H9 (cell line): Measurements from ENCODE around the gene PARG. TPM values are rescaled to one million over a fixed set of nuclear protein-coding genes. Genes with fewer than 3 reads are reported as not detected.

ENCODE experiments used
- DNase-seq: peaks from one replicate; pipeline ENCODE4 v3.0.0-alpha.2; 2017
- H2AFZ ChIP-seq: one replicate; pipeline ENCODE4 v1.6.1; 2013; ENCODE audit warnings: mild to moderate bottlenecking, low read length, control low read depth, moderate library complexity
- H2AK5ac ChIP-seq: 2 replicates; pipeline ENCODE4 v1.6.1; 2013; ENCODE audit warnings: low read length, control low read depth, mixed read lengths; ENCODE audit not compliant: insufficient read length
- H2BK120ac ChIP-seq: one replicate; pipeline ENCODE4 v1.6.1; 2013; ENCODE audit warnings: low read depth, mild to moderate bottlenecking, low read length, control low read depth, inconsistent platforms; ENCODE audit not compliant: poor library complexity, severe bottlenecking
- H2BK12ac ChIP-seq: 2 replicates; pipeline ENCODE4 v1.6.1; 2013; ENCODE audit warnings: low read length, control low read depth, mixed read lengths, low read depth; ENCODE audit not compliant: insufficient read length
- H2BK15ac ChIP-seq: 2 replicates; pipeline ENCODE4 v1.6.1; 2013; ENCODE audit warnings: low read depth, low read length, control low read depth
- H2BK20ac ChIP-seq: one replicate; pipeline ENCODE4 v1.6.1; 2013; ENCODE audit warnings: low read depth, mild to moderate bottlenecking, low read length, control low read depth, inconsistent platforms; ENCODE audit not compliant: poor library complexity, severe bottlenecking
- H2BK5ac ChIP-seq: 2 replicates; pipeline ENCODE4 v1.6.1; 2013; ENCODE audit warnings: low read length, control low read depth, mixed read lengths; ENCODE audit not compliant: insufficient read length
- H3K14ac ChIP-seq: 2 replicates; pipeline ENCODE4 v1.6.1; 2013; ENCODE audit warnings: low read length, control low read depth; ENCODE audit not compliant: insufficient read depth
- H3K18ac ChIP-seq: 2 replicates; pipeline ENCODE4 v1.6.1; 2013; ENCODE audit warnings: low read depth, mild to moderate bottlenecking, mixed read lengths, low read length, control low read depth; ENCODE audit not compliant: insufficient read length
- H3K23ac ChIP-seq: 2 replicates; pipeline ENCODE4 v1.6.1; 2013; ENCODE audit warnings: low read length, control low read depth, mixed read lengths, low read depth; ENCODE audit not compliant: insufficient read length
- H3K23me2 ChIP-seq: 2 replicates; pipeline ENCODE4 v1.6.1; 2013; ENCODE audit warnings: low read depth, mild to moderate bottlenecking, mixed read lengths, low read length, control low read depth; ENCODE audit not compliant: insufficient read length, poor library complexity, severe bottlenecking
- H3K27ac ChIP-seq: 2 replicates; pipeline ENCODE4 v1.5.1; 2013; ENCODE audit warnings: low read length, control low read depth, mixed read lengths, low read depth; ENCODE audit not compliant: insufficient read length
- H3K27me3 ChIP-seq: 2 replicates; pipeline ENCODE4 v1.6.1; 2013; ENCODE audit warnings: low read length, control low read depth, inconsistent platforms; ENCODE audit not compliant: insufficient read depth
- H3K4ac ChIP-seq: 2 replicates; pipeline ENCODE4 v1.6.1; 2013; ENCODE audit warnings: low read depth, mild to moderate bottlenecking, control low read depth, inconsistent platforms, low read length, moderate library complexity
- H3K4me1 ChIP-seq: 2 replicates; pipeline ENCODE4 v1.6.1; 2013; ENCODE audit warnings: low read length, control low read depth, inconsistent platforms; ENCODE audit not compliant: insufficient read depth
- H3K4me2 ChIP-seq: 2 replicates; pipeline ENCODE4 v1.6.1; 2013; ENCODE audit warnings: low read length, control low read depth, mixed read lengths; ENCODE audit not compliant: insufficient read length, insufficient read depth
- H3K56ac ChIP-seq: 2 replicates; pipeline ENCODE4 v1.6.1; 2013; ENCODE audit warnings: low read depth, mild to moderate bottlenecking, mixed read lengths, low read length, control low read depth; ENCODE audit not compliant: insufficient read length
- H3K79me1 ChIP-seq: 2 replicates; pipeline ENCODE4 v1.6.1; 2013; ENCODE audit warnings: low read depth, mild to moderate bottlenecking, moderate library complexity, low read length, control low read depth, inconsistent platforms; ENCODE audit not compliant: insufficient read depth, poor library complexity, severe bottlenecking
- H3K79me2 ChIP-seq: 2 replicates; pipeline ENCODE4 v1.6.1; 2013; ENCODE audit warnings: low read length, control low read depth, inconsistent platforms; ENCODE audit not compliant: insufficient read depth
- H3K9ac ChIP-seq: 2 replicates; pipeline ENCODE4 v1.6.1; 2013; ENCODE audit warnings: low read length, control low read depth, mixed read lengths; ENCODE audit not compliant: insufficient read length; ENCODE audit errors: extremely low read depth
- H3K9me3 ChIP-seq: one replicate; pipeline ENCODE4 v1.6.1; 2013; ENCODE audit warnings: low read depth, low read length, inconsistent platforms; ENCODE audit not compliant: control insufficient read depth
- H3T11ph ChIP-seq: one replicate; pipeline ENCODE4 v1.6.1; 2013; ENCODE audit warnings: mild to moderate bottlenecking, low read length, control low read depth, inconsistent platforms
- H4K20me1 ChIP-seq: one replicate; pipeline ENCODE4 v1.6.1; 2013; ENCODE audit not compliant: control insufficient read depth, insufficient read length, insufficient read depth
- H4K5ac ChIP-seq: 2 replicates; pipeline ENCODE4 v1.6.1; 2013; ENCODE audit warnings: low read depth, mild to moderate bottlenecking, mixed read lengths, low read length, control low read depth; ENCODE audit not compliant: insufficient read length
- H4K8ac ChIP-seq: replicated peaks from 2 replicates; pipeline ENCODE4 v1.6.1; 2013; ENCODE audit warnings: low read length, control low read depth, mixed read lengths, low read depth; ENCODE audit not compliant: insufficient read length
- H4K91ac ChIP-seq: 2 replicates; pipeline ENCODE4 v1.6.1; 2013; ENCODE audit warnings: low read depth, mild to moderate bottlenecking, moderate library complexity, mixed read lengths, low read length, control low read depth; ENCODE audit not compliant: insufficient read length
- H3K27ac Mint-ChIP-seq, 3 experiments: 2 replicates in 2 of 3; 3 replicates in 1 of 3; pipeline ENCODE4 v1.8.0; 2020 to 2021; ENCODE audit warnings: mixed read lengths in 3 of 3, mild to moderate bottlenecking in 1 of 3, moderate library complexity in 1 of 3
- H3K27me3 Mint-ChIP-seq: 2 replicates; pipeline ENCODE4 v1.8.0; 2021; ENCODE audit warnings: low read depth, mild to moderate bottlenecking, moderate library complexity, mixed read lengths
- H3K36me3 Mint-ChIP-seq, 3 experiments: 2 replicates in 2 of 3; 3 replicates in 1 of 3; pipeline ENCODE4 v1.8.0; 2020 to 2021; ENCODE audit warnings: low read depth in 3 of 3, mixed read lengths in 3 of 3; ENCODE audit not compliant: insufficient read depth in 1 of 3
- H3K4me1 Mint-ChIP-seq, 2 experiments: 2 replicates each; pipeline ENCODE4 v1.8.0; 2020; ENCODE audit warnings: mixed read lengths in 2 of 2
- H3K4me3 Mint-ChIP-seq, 2 experiments: 2 replicates in 1 of 2; 3 replicates in 1 of 2; pipeline ENCODE4 v1.8.0; 2020 to 2021; ENCODE audit warnings: mild to moderate bottlenecking in 2 of 2, mixed read lengths in 2 of 2, moderate library complexity in 1 of 2
- H3K9me3 Mint-ChIP-seq, 2 experiments: 2 replicates in 1 of 2; 3 replicates in 1 of 2; pipeline ENCODE4 v1.8.0; 2020; ENCODE audit warnings: mild to moderate bottlenecking in 2 of 2, mixed read lengths in 2 of 2, moderate library complexity in 1 of 2
- CTCF ChIP-seq: fragments of 200-600 bp; sonication (generic); conservative IDR thresholded peaks from 3 replicates; pipeline ENCODE4 v1.8.0; 2021; ENCODE audit warnings: antibody characterized with exemption, mild to moderate bottlenecking
- WGBS: extraction: QIAGEN DNeasy Blood & Tissue Kit; methylation state at CpG from one replicate; pipeline ENCODE4 v1.1.7; 2013; ENCODE audit warnings: missing lambda C conversion rate, low lambda C conversion rate, mixed read lengths; ENCODE audit not compliant: insufficient read length; ENCODE audit errors: extremely low coverage; 5-methylcytosine and 5-hydroxymethylcytosine counted together
- total RNA-seq: library from RNA; stranded (reverse); gene quantifications from 2 replicates; pipeline ENCODE4 v1.2.1, GENCODE V29; 2021

PARG gene
- total RNA-seq, 1 experiment from 2014 or later = 48.3 TPM

GRCh38 chr10:49778197-49778596, 163.6 kb downstream of the PARG start:
- H3K27ac ChIP-seq = no peak overlapping the region
- H4K20me1 ChIP-seq = no peaks in the 10 kb centered on the region
- H2BK15ac ChIP-seq = no peak overlapping the region
- H3K23me2 ChIP-seq = no peaks in the 10 kb centered on the region
- H3K9me3 Mint-ChIP-seq = no peaks in the 10 kb centered on the region
- H3K79me1 ChIP-seq = no peaks in the 10 kb centered on the region
- no peak overlapping the region for H2BK12ac ChIP-seq
- H3K4me1 Mint-ChIP-seq = no peaks in the 10 kb centered on the region
- H3K18ac ChIP-seq = no peak overlapping the region
- no peak overlapping the region for H2BK20ac ChIP-seq
- no peak overlapping the region for H4K8ac ChIP-seq
- H3K27me3 Mint-ChIP-seq = peaks cover 7% of the 10 kb centered on the region; the same call in 1 of the 2 replicates
- no peaks in the 10 kb centered on the region for H3K9me3 ChIP-seq
- H3K14ac ChIP-seq = no peak overlapping the region
- H3K4me1 ChIP-seq = no peaks in the 10 kb centered on the region
- H3K23ac ChIP-seq = no peak overlapping the region
- no peak overlapping the region for H2BK120ac ChIP-seq
- no peaks in the 10 kb centered on the region for H3K79me2 ChIP-seq
- H3K4ac ChIP-seq = no peak overlapping the region
- no peak overlapping the region for H3K4me3 Mint-ChIP-seq
- H3K36me3 Mint-ChIP-seq = no peaks in the 10 kb centered on the region; a peak in 1 of 7 replicates
- no peak for DNase-seq
- no peak overlapping the region for H3K4me2 ChIP-seq
- H4K91ac ChIP-seq = no peak overlapping the region
- no peak overlapping the region for H4K5ac ChIP-seq
- H2BK5ac ChIP-seq = no peak overlapping the region
- H3K56ac ChIP-seq = no peak overlapping the region
- no CpG with 5 or more reads among the region's 3 CpGs for WGBS
- TF ChIP-seq CTCF = no peak
- H3K9ac ChIP-seq = no peak overlapping the region
- H3K27ac Mint-ChIP-seq = no peak overlapping the region
- H3T11ph ChIP-seq = no peak overlapping the region
- H3K27me3 ChIP-seq = no peaks in the 10 kb centered on the region
- H2AK5ac ChIP-seq = no peak overlapping the region
- no peak overlapping the region for H2AFZ ChIP-seq
